RWPE2 (cell line): ENCODE results near the gene DPY19L3.

Source experiments
- ATAC-seq: fragments of 200-7000 bp; cut with Tn5 transposase; 3 replicates; pipeline ENCODE4 v1.9.1; 2021; ENCODE audit warnings: low read depth
- DNase-seq: peaks from one replicate; pipeline ENCODE4 v3.0.0-alpha.2; 2020; ENCODE audit warnings: low spot score
- H3K27ac ChIP-seq: fragments of 450-650 bp; 2 replicates; pipeline ENCODE4 v1.5.1; 2017; ENCODE audit warnings: mild to moderate bottlenecking; ENCODE audit not compliant: poor library complexity, severe bottlenecking
- H3K27me3 ChIP-seq: fragments of 250-450 bp; sonication (Bioruptor Pico); 2 replicates; pipeline ENCODE4 v1.5.1; 2021; ENCODE audit warnings: mild to moderate bottlenecking, moderate library complexity; ENCODE audit not compliant: insufficient read depth, poor library complexity, severe bottlenecking
- H3K36me3 ChIP-seq: fragments of 250-450 bp; sonication (Bioruptor Pico); 2 replicates; pipeline ENCODE4 v1.5.1; 2020; ENCODE audit warnings: low read depth, mild to moderate bottlenecking, moderate library complexity
- H3K4me1 ChIP-seq: fragments of 250-450 bp; sonication (Bioruptor Pico); 2 replicates; pipeline ENCODE4 v1.5.1; 2021; ENCODE audit warnings: mild to moderate bottlenecking, moderate library complexity; ENCODE audit not compliant: insufficient read depth, poor library complexity, severe bottlenecking
- H3K4me3 ChIP-seq: fragments of 250-450 bp; sonication (Bioruptor Pico); 2 replicates; pipeline ENCODE4 v1.5.1; 2021; ENCODE audit warnings: mild to moderate bottlenecking, moderate library complexity; ENCODE audit not compliant: severe bottlenecking
- H3K9me3 ChIP-seq: fragments of 250-450 bp; sonication (Bioruptor Pico); 2 replicates; pipeline ENCODE4 v1.5.1; 2021; ENCODE audit warnings: mild to moderate bottlenecking, moderate library complexity; ENCODE audit not compliant: severe bottlenecking
- TF ChIP-seq, protein P1 (sequence below): fragments of 450-650 bp; IDR thresholded peaks from one replicate; pipeline ENCODE4 v1.5.1; 2017; ENCODE audit warnings: mild to moderate bottlenecking, moderate library complexity; ENCODE audit not compliant: poor library complexity, severe bottlenecking

DPY19L3 gene

DNA sequence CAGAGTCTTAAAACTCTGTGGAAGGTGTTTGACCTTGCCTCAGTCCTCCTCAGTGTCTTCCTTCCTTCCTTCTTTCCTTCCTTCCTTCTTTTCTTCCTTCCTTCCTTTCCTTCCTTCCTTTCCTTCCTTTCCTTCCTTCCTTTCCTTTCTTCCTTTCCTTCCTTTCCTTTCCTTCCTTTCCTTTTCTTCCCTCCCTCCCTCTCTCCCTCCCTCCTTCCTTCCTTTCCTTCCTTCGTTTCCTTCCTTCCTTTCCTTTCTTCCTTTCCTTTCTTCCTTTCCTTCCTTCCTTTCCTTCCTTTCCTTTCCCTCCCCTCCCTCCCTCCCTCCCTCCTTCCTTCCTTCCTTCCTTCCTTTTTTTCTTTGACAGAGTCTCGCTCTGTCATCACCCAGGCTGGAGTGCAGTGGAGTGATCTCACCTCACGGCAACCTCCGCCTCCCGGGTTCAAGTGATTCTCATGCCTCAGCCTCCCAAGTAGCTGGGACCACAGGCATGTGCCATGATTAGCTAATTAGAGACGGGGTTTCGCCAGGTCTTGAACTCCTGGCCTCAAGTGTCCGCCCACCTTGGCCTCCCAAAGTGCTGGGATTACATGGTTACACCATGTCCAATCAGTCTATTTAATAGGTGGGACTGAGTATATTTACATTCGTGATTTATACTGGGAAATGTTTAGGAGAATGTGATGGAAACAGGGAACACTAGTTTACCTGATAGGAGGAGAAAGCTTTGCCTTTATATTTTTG, 43.8 kb upstream of the DPY19L3 start:
- no peak overlapping the region for H3K27ac ChIP-seq
- no peaks in the 10 kb centered on the region for H3K9me3 ChIP-seq

DNA sequence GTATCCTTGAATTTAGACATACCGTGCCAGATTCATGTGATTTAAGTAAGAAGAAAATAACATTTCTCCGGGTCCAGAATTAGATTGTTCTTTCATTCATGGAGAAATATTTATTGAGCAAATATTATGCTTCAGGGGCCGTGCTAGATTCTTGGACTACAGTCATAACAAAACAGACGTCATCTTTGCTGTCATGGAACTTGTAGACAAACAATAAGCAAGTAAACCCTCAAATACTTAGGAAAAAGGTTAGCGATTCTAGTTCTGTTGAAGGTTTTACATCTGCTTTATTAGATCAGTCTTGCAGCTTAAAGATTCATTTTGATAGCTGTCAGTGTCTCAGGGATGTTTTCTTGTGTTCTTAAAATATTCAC, 43.3 kb upstream of the DPY19L3 start:
- no peaks in the 10 kb centered on the region for H3K9me3 ChIP-seq
- no peak overlapping the region for H3K4me3 ChIP-seq
- H3K27me3 ChIP-seq = no peaks in the 10 kb centered on the region
- H3K4me1 ChIP-seq = peaks cover 12% of the 10 kb centered on the region
- peaks cover 95% of the 10 kb centered on the region for H3K36me3 ChIP-seq
- DNase-seq (no peak), ATAC-seq (no peak)
- H3K27ac ChIP-seq = no peak overlapping the region
- TF ChIP-seq, protein P1, sequence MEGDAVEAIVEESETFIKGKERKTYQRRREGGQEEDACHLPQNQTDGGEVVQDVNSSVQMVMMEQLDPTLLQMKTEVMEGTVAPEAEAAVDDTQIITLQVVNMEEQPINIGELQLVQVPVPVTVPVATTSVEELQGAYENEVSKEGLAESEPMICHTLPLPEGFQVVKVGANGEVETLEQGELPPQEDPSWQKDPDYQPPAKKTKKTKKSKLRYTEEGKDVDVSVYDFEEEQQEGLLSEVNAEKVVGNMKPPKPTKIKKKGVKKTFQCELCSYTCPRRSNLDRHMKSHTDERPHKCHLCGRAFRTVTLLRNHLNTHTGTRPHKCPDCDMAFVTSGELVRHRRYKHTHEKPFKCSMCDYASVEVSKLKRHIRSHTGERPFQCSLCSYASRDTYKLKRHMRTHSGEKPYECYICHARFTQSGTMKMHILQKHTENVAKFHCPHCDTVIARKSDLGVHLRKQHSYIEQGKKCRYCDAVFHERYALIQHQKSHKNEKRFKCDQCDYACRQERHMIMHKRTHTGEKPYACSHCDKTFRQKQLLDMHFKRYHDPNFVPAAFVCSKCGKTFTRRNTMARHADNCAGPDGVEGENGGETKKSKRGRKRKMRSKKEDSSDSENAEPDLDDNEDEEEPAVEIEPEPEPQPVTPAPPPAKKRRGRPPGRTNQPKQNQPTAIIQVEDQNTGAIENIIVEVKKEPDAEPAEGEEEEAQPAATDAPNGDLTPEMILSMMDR = no peak

More for the DNA sequence above, 43.8 kb upstream of the DPY19L3 start:
- Histone ChIP-seq H3K4me3 (no peak overlapping the region), H3K4me1 (peaks cover 12% of the 10 kb centered on the region), H3K36me3 (peaks cover 95% of the 10 kb centered on the region), H3K27me3 (no peaks in the 10 kb centered on the region)
- ATAC-seq (no peak), DNase-seq (no peak)
- TF ChIP-seq, protein P1 = no peak

DNA sequence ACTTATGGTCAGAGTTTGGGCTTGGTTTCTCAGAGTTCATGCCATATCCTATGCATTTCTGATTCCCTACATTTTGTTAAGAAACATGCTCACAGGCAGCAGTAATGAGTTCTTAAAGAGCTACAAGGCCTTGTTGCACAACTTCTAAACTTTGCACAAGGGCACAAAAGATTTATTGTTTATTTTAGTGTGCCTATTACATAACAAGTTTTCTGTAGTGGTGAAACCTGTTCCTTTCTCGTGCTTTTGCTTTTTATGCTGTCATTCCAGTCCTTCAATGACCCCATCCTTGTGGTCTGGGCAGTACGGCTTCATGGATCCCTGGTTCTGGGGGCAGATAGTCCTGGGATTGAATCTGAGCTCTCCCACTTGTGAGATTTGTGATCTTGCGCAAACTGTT, 42.4 kb upstream of the DPY19L3 start:
- no peak for DNase-seq
- H3K27ac ChIP-seq = no peak overlapping the region
- no peaks in the 10 kb centered on the region for H3K27me3 ChIP-seq
- ATAC-seq = peak; percentile 29; the same call in 2 of the 3 replicates
- no peaks in the 10 kb centered on the region for H3K9me3 ChIP-seq
- TF ChIP-seq, protein P1 = no peak
- H3K4me1 ChIP-seq = peaks cover 12% of the 10 kb centered on the region
- H3K4me3 ChIP-seq = no peak overlapping the region
- H3K36me3 ChIP-seq = peaks cover 90% of the 10 kb centered on the region

DNA sequence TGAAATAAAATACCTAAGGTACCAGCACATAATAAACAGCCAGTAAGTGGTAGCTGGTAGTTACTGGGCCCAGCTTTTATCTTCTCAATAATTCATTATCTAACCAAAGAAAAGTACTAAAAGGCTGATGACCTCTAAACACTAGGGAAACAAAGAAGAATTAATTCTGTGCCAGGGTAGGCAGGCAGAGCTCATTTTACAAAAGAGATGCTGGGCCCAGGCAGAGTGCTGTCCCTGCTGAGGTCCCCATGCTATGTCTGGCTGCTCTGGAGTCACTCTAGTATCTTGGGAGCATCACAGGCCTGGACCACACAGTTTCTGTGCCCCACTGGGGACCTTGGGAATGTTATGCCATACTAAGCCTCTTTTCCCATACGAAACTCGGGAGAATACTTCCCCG, 41.9 kb upstream of the DPY19L3 start:
- TF ChIP-seq, protein P1 = no peak
- peaks cover 86% of the 10 kb centered on the region for H3K36me3 ChIP-seq
- H3K4me3 ChIP-seq = no peak overlapping the region
- ATAC-seq (no peak), DNase-seq (no peak)
- H3K4me1 ChIP-seq = peaks cover 12% of the 10 kb centered on the region
- H3K27me3 ChIP-seq = no peaks in the 10 kb centered on the region
- no peak overlapping the region for H3K27ac ChIP-seq
- no peaks in the 10 kb centered on the region for H3K9me3 ChIP-seq

DNA sequence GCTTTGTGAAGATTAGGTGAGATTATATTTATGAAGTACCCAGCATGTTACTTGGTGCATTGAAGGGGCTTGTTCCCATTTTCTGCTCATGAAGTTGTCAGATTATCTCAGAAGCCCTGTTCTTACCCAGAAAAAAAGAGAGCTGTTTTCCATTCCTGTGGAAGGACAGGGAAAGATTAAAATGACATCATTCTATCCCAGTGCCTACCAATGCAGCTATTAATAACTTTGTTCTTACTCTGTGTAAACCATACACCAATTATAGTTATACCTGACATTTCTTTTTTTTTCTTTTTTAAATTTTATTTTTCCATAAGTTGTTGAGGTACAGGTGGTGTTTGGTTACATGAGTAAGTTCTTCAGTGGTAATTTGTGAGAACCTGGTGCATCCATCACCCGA, 41.5 kb upstream of the DPY19L3 start:
- Histone ChIP-seq H3K36me3 (peaks cover 81% of the 10 kb centered on the region), H3K4me1 (peaks cover 12% of the 10 kb centered on the region), H3K9me3 (no peaks in the 10 kb centered on the region), H3K27me3 (no peaks in the 10 kb centered on the region), H3K4me3 (no peak overlapping the region), H3K27ac (no peak overlapping the region)
- no peak for ATAC-seq
- DNase-seq = no peak
- TF ChIP-seq, protein P1 = no peak
